Renal cortical epithelial cell (primary cell): Measurements from ENCODE around the gene PDZD7. TPM values are rescaled to one million over a fixed set of nuclear protein-coding genes. Genes with fewer than 3 reads are reported as not detected.
A peak's percentile ranks its signal among the peaks of the same experiment; 100 is the strongest.

Source experiments
- DNase-seq: peaks from one replicate; pipeline ENCODE4 v3.0.0-alpha.2; 2011; ENCODE audit warnings: low read depth
- total RNA-seq: library from RNA; depleted of rRNA; stranded (reverse); fragments of >200 nt; gene quantifications from 2 replicates; pipeline ENCODE4 v1.2.3, GENCODE V29; 2014

PDZD7 gene
- total RNA-seq: 1.3 and 4.7 TPM in 2 replicates

DNA sequence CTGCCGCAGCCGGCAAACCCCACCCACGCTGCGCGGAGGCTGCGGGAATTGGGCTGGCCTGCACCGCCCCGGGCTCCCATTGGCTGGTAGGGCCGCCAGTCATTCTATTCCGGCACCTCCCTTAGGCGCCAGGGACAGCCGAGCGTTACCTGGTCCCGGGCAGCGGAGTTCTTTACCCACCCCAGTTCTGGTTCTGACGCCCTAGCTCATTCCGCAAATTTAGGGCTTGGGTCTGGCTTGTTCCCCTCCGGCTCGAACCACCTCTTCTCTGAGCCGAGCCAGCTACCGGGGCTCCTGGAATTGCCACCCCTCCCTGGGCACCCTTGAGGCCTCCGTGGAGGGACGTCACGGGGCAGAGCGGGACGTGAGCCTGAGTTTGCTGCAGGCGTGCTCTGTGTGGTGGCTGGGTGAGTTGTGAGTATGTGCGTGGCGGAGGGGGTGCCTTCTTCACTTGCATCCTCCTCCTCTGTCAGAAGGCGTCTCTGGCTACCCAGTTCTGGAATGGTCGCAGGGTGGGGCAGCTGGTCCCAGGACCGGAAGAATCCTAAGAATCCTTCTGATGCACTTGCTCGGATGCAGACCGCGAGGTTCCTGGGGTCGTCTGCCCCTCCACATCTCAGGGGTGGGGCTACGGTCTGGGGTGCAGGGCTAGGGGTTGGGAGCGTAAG lies at the start of gene PDZD7, which contains the start of gene SFXN3:
Gene PDZD7 (minus strand): TSS at position 2 of the 668 bp plus-strand sequence. CDS start 910 bp downstream, outside the sequence.
Gene SFXN3 (plus strand): TSS at position 107 of the 668 bp plus-strand sequence. CDS start 3,461 bp downstream, outside the sequence.
- DNase-seq: peak; percentile 76

DNA sequence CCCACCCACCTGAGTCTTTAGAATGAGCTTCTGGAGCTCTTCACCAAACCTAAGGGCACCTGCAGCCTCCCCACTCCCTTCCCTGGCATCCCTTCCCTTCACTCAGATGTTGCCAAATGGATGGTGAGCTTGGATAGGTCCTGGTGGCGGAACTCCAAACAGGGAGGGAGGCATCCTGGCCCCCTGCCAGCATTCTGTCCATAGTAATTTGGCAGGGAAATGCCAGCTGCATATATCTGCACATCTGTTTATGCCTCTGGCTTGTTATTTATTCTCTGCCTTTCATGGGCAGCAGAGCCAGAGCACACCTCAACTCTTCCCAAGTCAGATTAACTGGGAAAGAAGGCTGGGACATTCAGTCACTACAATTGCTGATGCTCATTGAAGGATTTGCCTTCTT lies 48.9 kb upstream of the PDZD7 start:
- DNase-seq: no peak

DNA sequence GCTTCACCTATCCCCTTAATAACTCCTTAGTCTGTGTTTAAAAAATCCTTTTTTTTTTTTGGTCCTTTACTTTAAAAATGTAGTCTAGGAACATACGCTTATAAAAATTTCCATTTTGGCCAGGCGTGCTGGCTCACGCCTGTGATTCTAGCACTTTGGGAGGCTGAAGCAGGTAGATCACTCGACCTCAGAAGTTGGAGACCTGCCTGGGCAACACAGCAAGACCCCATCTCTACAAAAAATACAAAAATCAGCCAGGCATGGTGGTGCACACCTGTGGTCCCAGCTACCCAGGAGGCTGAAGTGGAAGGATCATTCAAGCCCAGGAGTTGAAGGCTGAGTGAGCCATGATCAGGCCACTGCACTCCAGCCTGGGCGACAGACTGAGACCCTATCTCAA lies 45.7 kb upstream of the PDZD7 start:
- no peak for DNase-seq

DNA sequence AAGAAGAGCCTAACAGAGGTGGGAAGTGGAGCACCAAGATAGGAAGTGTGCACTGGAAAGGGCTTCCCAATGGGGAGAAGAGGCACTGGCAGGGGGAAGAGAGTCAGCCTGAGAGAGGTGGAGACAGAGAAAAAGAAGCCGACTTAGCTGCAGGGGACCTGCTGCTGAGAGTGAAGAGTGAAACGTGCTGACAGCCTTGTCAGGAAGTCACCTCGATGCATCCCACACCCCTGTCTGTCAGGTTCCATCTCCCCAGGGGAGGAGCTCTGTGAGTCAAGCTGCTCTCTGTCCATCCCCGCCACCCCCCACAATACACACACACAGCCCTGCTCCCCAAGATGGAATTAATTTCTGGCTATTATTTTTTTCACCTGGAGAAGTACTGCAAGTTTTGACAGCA lies 44.8 kb upstream of the PDZD7 start:
- DNase-seq: no peak

- DNase-seq: no peak
Observed at GRCh38 chr10:101073631-101074030, 42.7 kb upstream of the PDZD7 start.

- no peak for DNase-seq
Observed at GRCh38 chr10:101072923-101073322, 42.0 kb upstream of the PDZD7 start.

- no peak for DNase-seq
Observed at GRCh38 chr10:101071885-101072433, 41.0 kb upstream of the PDZD7 start.

DNA sequence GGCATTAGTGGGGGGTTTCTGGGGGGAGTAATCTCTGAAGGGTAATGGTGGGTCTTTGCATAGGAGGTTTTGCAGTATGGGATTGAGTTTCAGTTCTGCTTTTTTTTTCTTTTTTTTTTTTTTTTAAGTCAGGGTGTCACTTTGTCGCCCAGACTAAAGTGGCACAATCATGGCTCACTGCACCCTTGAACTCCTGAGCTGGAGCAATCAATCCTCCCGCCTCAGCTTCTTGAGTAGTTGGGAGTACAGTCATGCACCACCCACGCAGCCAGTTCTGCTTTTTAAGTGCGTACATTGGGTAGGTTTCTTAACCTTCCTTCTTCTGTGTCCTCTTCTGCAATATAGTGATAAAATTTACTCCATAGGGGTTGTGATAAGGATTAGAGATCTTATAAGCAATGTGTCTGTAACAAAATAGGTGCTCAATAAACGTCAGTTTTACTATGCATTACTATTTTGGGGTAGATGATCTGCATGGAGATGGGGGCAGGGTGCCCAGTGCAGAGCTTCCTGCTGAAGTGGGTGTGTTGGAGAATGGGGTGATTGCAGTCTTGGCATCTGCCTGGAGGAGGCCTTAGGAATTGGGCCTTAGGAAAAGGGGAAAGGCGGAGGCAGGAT lies 40.4 kb upstream of the PDZD7 start:
- DNase-seq: no peak

GRCh38 chr10:101070098-101070497 lies 39.2 kb upstream of the PDZD7 start:
- no peak for DNase-seq

- DNase-seq: no peak
Observed at GRCh38 chr10:101069441-101069840, 38.5 kb upstream of the PDZD7 start.

GRCh38 chr10:101067356-101068083 lies 36.6 kb upstream of the PDZD7 start:
- peak; percentile 76 for DNase-seq

DNA sequence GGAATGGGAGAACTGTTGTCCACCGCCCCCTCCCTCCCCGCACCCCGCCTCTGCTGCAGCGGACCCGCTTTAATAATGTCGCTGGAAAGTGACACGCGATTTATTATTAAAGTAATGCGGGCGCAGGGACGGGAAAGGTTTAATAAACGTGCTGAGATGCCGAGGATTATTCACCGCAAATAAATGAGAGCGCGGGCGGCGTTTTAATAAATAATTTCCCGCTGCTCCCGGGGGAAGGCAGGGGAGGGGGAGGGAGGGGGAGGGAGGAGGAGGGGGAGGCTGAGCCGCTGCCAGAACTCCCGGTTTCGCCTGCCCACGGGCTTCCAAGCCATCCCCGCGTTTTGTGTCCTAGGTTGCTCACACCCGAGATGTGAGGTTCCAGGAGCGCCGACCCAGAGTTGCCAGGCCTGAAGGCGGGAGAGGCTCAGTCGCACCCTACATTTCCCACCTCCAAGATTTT lies 36.0 kb upstream of the PDZD7 start:
- DNase-seq: no peak

GRCh38 chr10:101066146-101066895 lies 35.4 kb upstream of the PDZD7 start:
- DNase-seq: peak; percentile 41

DNA sequence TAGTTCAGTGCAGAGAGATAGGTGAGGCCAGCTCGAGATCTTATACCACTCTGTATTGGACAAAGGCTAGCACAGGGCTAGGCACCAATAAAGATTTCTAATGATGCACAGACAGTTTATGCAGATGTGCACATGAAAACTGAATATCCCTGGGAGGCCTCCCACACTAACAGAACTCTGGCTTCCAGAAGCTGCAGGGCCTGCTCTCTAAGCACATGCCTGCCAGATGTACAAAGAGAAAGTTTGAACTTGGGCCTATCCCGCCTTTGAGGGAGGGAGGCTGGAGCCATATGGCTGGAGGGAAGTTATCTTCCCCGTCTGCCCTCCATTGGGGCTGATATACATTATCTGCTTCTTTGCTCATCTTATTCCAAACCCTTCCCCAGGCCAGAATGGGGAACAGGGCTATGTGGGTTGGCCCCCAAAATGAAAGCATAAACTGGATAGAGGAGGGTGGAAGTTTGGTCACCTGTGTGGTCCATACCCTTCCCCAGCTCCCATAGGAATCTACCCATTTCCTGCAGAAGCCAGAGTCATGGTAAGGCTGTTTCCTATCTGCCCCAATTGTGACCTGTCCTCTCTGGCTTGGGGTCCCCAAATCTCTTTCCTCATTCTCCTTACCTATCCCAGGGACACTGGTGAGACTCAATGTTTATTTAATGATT lies 34.7 kb upstream of the PDZD7 start:
- no peak for DNase-seq

- DNase-seq: no peak
Observed at GRCh38 chr10:101064415-101065030, 33.6 kb upstream of the PDZD7 start.

DNA sequence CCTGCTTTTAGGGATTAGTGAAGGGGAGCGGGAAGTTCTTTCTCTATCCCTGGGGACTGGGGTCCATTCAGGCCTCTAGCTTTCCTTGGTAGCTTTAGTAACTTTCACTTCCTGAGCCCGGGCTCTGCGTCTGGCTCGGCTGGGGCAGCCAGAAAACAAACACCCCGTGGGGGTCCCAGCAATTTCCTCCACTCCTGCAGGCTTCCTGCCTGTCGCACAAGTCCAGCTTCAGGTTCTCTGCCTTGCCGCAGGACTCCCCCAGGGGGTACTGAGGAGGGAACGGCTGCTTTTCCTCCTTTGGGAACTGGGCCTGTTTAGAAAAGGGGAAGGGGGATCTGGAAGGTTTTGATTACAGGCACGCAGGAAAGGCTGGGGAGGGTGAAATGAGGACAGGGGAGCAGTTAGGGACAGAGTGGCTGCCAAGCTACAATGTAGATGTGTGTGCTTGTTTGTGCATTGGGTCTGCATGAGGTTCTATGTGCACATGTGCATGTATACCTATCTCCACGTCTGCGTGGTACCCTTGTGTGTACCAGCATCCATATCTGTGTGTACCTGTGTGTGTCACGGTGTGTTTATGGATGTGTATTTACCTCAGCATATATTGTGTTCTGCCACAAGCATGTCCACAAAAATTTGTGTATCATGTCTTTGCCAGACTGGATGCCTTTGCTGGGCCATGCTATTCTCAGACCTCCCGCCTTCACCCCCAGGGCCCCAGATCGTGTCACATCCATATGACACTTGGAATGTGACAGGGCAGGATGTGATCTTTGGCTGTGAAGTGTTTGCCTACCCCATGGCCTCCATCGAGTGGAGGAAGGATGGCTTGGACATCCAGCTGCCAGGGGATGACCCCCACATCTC lies 32.9 kb upstream of the PDZD7 start:
- no peak for DNase-seq

DNA sequence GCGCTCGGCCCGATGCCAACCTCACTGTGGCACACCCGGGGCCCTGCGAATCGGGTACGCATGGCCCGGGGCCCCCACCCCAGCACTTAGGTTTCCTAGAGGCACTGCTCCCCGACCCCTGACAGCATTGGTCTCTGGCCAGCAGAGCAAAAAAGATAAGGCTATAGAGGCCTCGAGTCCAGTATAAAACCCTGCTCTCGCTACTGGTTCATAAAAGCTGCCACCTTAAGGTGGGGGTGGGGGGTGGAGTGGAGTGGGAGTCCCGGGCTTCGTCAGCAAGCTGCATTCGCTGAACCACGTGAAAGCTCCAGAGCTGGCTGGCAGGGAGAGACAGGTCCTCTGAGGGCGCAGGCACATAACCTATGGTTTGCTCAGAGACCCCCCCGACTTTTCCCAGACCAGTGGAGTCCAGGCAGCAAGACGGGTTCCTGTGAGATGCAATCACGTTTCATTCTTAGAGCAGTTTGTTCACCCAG lies 32.2 kb upstream of the PDZD7 start:
- no peak for DNase-seq

DNA sequence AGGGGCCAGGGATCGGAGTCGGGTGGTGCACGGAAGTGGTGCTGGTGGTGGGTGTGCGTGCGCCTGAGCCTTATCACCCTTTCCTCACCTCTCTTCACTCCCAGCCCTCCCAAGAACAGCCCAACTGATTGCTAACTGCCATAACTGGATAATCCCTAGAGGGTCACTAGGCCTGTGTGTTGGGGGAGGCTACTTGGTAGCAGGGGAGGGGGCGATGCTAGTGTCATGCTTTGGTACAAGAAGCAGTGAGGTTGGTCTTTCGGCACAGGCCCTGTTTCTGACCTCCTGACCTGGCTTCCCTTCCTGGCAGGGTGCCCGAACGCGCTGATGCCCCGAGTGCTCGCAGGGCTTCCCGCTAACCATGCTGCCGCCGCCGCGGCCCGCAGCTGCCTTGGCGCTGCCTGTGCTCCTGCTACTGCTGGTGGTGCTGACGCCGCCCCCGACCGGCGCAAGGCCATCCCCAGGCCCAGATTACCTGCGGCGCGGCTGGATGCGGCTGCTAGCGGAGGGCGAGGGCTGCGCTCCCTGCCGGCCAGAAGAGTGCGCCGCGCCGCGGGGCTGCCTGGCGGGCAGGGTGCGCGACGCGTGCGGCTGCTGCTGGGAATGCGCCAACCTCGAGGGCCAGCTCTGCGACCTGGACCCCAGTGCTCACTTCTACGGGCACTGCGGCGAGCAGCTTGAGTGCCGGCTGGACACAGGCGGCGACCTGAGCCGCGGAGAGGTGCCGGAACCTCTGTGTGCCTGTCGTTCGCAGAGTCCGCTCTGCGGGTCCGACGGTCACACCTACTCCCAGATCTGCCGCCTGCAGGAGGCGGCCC lies 31.5 kb upstream of the PDZD7 start:
- peak; percentile 16 for DNase-seq
